A549 treated with AZD9567 at 1 μM for 4 hours (cell line): Measurements from ENCODE around the gene CFAP47. TPM values are rescaled to one million over a fixed set of nuclear protein-coding genes. Genes with fewer than 3 reads are reported as not detected.

Experiments
- total RNA-seq: library from RNA; stranded (reverse); fragments of 200-300 nt; extraction: Qiagen RNA extraction; gene quantifications from 5 replicates; pipeline ENCODE4 v1.2.3, GENCODE V29; 2022; ENCODE audit not compliant: insufficient read depth

CFAP47 gene
- total RNA-seq, result not detected in 5 replicates

DNA sequence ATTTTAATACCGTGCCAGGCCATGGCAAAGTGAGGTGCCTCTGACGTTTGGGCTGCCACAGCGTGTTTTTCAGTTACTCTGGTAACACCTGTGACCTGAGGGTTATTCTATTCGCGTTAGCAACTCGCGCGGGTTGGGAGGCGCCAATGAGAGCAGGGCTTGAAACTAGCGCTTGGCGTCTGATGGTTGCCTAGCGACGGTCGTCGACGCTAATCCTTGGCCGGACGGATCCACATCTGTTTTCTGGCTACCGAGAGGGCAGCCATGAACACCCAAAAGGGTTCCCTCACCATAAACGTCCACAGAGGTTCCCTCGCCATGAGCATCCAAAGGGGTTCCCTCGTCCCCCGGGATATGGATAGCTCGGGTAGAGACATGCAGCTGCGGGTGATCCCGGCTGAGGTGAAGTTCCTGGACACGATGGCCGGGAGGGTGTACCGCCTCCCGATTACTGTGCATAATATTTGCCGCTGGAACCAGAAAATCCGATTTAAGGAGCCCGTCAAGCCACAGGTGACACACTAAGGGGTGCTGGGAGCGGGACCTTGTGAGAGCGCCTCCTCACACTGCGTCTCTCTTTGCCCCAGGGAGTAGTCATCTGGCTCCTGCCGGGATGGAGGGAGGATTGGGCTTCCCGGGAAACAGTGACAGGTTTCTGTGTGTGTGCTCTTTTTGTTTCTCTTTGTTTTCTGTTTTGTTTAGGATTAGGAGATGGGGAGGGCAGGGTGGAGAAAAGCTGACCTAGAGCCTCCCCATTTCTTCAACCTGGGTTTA, at the start of gene CFAP47:
TSS of gene CFAP47 (plus strand) at position 199 of the 774 bp plus-strand sequence. CDS start at position 265, 66 bp downstream.

Other genes starting within 250 kb of the CFAP47 start
- gene MAGEB16, start 121.4 kb upstream of the CFAP47 start, total RNA-seq, result not detected in 5 replicates